ENCODE data around the gene CEMP1.
A peak's percentile ranks its signal among the peaks of the same experiment; 100 is the strongest.

Gene CEMP1

DNA sequence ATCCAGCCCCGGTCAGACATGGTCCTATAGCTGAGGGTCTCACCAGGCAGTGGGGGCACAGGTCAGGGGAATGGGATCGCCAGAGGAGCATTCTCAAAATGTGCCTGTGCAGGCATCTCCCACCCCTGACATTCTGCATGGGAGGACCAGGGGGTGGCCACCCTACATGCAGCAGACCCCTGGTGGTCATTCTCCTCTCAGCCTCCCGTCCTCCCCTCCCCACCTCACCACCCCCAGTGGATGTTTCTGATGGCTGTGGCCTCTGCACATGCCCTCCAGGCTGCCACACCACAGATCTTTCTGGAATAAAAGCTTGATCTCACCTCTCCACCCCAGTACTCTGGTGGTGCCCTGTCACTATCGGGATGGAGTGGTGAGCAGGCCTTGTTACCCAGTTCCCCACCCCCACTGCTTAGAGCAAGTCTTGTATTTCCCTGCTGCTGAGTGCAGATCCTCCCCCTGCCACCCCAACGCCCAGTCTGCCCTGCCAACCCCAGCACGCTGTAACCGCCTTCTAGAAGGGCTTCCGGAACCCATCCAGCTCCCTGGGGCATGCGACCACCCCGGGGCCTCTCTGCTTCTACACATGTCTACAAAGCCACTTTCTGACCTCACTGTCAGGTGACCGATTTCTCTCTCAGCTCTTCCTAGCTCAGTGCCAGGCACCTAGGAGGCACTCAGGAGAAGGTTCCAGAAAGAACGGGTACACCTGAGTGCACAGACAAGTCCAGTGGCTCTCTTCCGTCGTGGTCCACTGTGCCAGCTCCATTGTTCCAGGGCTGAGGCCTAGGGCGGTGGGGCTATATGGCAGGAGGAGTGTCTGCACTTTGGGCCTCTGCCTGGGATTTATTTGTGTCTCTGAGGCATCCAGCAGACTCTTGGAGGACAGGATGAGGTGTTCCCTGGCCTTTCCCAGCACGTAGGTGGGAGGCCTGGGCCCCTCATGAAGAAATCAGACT, 47.0 kb downstream of the CEMP1 start:
- no peak for DNase-seq

DNA sequence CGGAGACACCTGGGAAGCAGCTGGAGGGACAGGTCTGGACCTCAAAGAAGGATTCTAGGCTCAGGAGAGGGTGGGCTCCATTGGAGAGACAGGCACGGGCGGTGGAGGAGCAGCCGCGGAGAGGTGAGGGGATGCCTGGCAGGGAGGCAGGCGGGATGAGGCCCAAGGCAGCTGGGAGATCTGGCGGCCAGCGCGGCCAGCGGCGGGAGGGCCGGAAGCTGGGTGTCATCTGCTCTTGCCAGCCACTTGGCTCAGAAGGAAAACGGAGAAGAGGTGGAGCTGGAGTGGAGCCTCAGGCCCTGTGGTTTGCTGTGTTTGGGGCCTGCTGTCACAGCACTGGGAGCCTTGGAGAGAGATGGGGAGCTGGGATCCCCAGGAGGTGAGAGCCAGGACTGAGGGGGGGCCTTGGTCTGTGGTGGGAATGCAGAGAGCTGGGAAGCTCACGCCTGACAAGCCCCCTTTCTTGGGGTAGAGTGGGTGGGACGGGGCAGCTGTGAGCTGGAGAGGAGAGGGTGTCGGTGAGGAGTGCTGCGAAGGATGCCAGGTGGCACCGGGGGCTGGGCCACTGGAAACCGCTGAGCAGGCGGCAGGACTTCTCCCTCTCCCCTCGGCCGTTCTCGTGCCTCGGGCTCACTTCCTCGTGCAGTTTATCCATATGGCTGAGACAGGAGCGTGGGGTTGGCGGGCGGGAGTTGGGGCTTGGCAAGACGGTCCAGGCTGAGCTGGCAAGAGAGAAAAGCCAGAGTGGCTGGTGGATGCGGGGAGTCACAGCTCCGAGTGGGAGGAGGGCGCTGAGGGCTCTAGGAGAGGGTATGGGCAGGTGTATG, 48.3 kb downstream of the CEMP1 start:
- DNase-seq = peak; percentile 77 to 79

- DNase-seq = no peak
Measured at GRCh38 chr16:2482249-2482648, 49.0 kb downstream of the CEMP1 start.

DNA sequence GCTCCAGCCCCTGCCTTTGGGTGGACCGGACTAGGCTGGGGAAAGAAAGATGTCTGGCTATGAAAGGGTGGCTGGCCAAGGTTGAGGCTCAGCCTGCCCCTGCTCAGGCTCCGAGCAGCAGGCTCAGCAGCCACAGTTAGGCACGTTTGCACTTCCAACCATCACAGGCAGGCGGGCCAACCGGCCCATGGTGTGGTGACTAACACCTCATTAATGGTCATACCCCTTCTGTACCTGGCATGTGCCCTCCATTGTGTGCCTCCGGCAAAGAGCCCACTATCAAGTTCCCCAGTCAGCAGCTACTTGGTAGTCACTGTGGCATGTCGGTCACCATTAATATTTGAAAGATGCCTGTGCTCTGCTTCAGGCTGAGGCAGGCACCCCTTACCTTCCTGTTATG, 49.5 kb downstream of the CEMP1 start:
- DNase-seq = no peak

DNA sequence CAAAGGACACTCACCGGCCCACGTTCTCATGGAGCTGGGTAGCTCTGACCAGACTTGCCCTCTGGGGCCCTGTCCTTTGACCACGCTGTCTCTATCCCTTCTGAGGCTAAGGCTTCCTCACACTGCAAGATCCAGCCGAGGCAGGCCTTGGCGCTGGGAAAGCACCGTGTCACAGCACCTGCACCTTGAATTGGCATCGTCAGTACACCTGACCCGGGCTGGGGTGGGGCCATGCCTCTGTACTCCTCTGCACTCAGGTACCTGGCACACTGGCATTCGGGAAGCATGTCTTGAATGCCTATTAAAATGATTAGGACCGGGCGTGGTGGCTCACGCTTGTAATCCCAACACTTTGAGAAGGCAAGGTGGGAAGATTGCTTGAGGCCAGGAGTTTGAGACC, 50.3 kb downstream of the CEMP1 start:
- no peak for DNase-seq

Data from NCI-H187 (cell line).